ENCODE data around the gene S100PBP. TPM values are rescaled to one million over a fixed set of nuclear protein-coding genes. Genes with fewer than 3 reads are reported as not detected.
A peak's percentile ranks its signal among the peaks of the same experiment; 100 is the strongest.

The S100PBP gene
- total and polyA plus RNA-seq, 2 of the 4 experiments (the other 2 are of a cell fraction), result 13.9 to 20.3 TPM

DNA sequence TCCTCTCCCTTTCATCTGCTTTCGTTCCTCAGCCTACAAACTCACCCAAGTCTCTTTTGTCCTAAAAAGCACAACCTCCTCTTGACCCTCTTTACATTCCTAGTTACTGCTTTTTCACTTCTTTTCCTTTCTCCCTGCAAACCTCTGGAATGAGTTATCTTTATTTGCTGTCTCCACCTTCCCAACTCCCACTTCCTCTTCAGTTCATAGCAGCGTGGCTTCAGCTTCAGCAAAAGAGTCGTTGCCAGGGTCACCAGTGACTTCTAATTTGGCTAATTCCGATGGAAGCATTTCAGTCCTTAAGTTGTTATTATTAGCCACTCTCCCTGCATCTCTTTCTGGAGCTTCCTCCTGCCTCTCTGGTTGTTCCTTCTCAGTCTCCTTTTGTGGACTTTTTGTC is 90.0 kb downstream of the S100PBP start:
- 0 out of 2 replicates have a peak overlapping the region, but pooled peaks have one; percentile 17 for H3K4me2 ChIP-seq (ENCODE audit: low read depth, low read length)

More for the DNA sequence above, 90.0 kb downstream of the S100PBP start:
- Histone ChIP-seq H2AK5ac (ENCODE audit: low read depth, low read length) (no peak overlapping the region), H3K4ac (ENCODE audit: low read depth, low read length) (no peak overlapping the region), H2BK15ac (ENCODE audit: low read depth, low read length) (no peak overlapping the region), H3K36me3 (ENCODE audit: control insufficient read depth, insufficient read depth, low read length) (no peaks in the 10 kb centered on the region), H2AFZ (replicated peaks; ENCODE audit: low read length, poor library complexity) (peak overlapping the region; percentile 11), H4K91ac (ENCODE audit: insufficient read depth, low read depth, low read length) (no peak overlapping the region), H3K27me3 (ENCODE audit: control insufficient read depth, insufficient read depth, low read length) (peaks cover 2% of the 10 kb centered on the region; the same call in 1 of the 2 replicates), H3K27ac (ENCODE audit: insufficient read depth, low read length) (no peak overlapping the region), H2BK20ac (ENCODE audit: low read depth, low read length) (no peak overlapping the region), H2BK5ac (ENCODE audit: low read depth, low read length, poor library complexity, severe bottlenecking) (no peak overlapping the region), H3K9ac (ENCODE audit: low read depth, low read length) (no peak overlapping the region), H3K56ac (ENCODE audit: extremely low read depth, insufficient read depth, low read length) (no peak overlapping the region), H3K79me1 (ENCODE audit: low read depth in 1 of 2, low read length in 2 of 2) (no peaks in the 10 kb centered on the region), H2AK9ac (replicated peaks; ENCODE audit: low read depth, low read length, poor library complexity) (no peak overlapping the region), H4K20me1 (ENCODE audit: insufficient read depth, low read length) (no peaks in the 10 kb centered on the region), H4K5ac (ENCODE audit: low read depth, low read length) (no peak overlapping the region), H3K18ac (ENCODE audit: low read depth, low read length) (no peak overlapping the region), H2BK120ac (ENCODE audit: low read depth, low read length) (no peak overlapping the region), H3K14ac (replicated peaks; ENCODE audit: low read depth, low read length) (no peak overlapping the region; the same call in 1 of the 2 replicates), H3K9me3 (ENCODE audit: control insufficient read depth, insufficient read depth, low read length) (no peaks in the 10 kb centered on the region), H3K9me1 (ENCODE audit: insufficient read depth, low read length) (no peaks in the 10 kb centered on the region), H4K8ac (ENCODE audit: low read depth in 2 of 2, low read length in 2 of 2) (no peak overlapping the region), H3K4me3 (ENCODE audit: insufficient read depth, low read depth, low read length) (no peak overlapping the region), H3K23ac (ENCODE audit: low read depth, low read length) (no peak overlapping the region), H3K4me1 (ENCODE audit: control insufficient read depth, insufficient read depth, low read length) (no peaks in the 10 kb centered on the region)
- ChIA-PET CTCF (no interaction called here), POLR2A (ENCODE audit: unreplicated experiment) (no interaction called here)
- WGBS, 2 experiments (ENCODE audit: extremely low coverage in 2 of 2, insufficient read length in 1 of 2), result 83% methylated on average over 1 of the region's 4 CpGs; no CpG with 5 or more reads in 1 of the 2 experiments
- in situ Hi-C loops (cut with MboI; ENCODE audit: low sequenced_read_pairs) (no loop called here), dilution Hi-C loops (cut with HindIII; ENCODE audit: low sequenced_read_pairs, unreplicated experiment) (no loop called here), intact Hi-C loops (cut with micrococcal nuclease) (no loop called here)
- TF ChIP-seq SMC3 (IDR thresholded peaks at IDR 0.05; ENCODE audit: low read depth, low read length) (no peak), CEBPB (IDR thresholded peaks at IDR 0.05; ENCODE audit: low read depth, low read length) (no peak)
- TF ChIP-seq, protein P1, sequence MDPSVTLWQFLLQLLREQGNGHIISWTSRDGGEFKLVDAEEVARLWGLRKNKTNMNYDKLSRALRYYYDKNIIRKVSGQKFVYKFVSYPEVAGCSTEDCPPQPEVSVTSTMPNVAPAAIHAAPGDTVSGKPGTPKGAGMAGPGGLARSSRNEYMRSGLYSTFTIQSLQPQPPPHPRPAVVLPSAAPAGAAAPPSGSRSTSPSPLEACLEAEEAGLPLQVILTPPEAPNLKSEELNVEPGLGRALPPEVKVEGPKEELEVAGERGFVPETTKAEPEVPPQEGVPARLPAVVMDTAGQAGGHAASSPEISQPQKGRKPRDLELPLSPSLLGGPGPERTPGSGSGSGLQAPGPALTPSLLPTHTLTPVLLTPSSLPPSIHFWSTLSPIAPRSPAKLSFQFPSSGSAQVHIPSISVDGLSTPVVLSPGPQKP (IDR thresholded peaks at IDR 0.05; ENCODE audit: borderline replicate concordance, low read depth, low read length), result no peak
- peak; percentile 48 for DNase-seq
- peak; percentile 63 for ATAC-seq (ENCODE audit: low read depth)
- BruUV-seq (replicated peaks), result no TSS peak

Other genes starting within 250 kb of the S100PBP start
- 31.0 and 59.2 TPM in 2 replicates for gene ZBTB8OS, start 167.1 kb upstream of the S100PBP start, total RNA-seq (2012; rRNA removed)
- 43.5 and 52.6 TPM in 2 replicates for gene ZBTB8OS, start 167.1 kb upstream of the S100PBP start, polyA plus RNA-seq (2012; rRNA removed)
- gene RBBP4, start 166.4 kb upstream of the S100PBP start, total RNA-seq (2012; rRNA removed), result 138 and 161 TPM in 2 replicates
- 71.0 and 82.9 TPM in 2 replicates for gene RBBP4, start 166.4 kb upstream of the S100PBP start, polyA plus RNA-seq (2012; rRNA removed)
- 103 and 139 TPM in 2 replicates for gene SYNC, start 114.9 kb upstream of the S100PBP start, total RNA-seq (2012; rRNA removed)
- 41.3 and 48.9 TPM in 2 replicates for gene SYNC, start 114.9 kb upstream of the S100PBP start, polyA plus RNA-seq (2012; rRNA removed)
- 149 and 166 TPM in 2 replicates for gene YARS1, start 295 bp upstream of the S100PBP start, total RNA-seq (2012; rRNA removed)
- 62.3 and 100 TPM in 2 replicates for gene YARS1, start 295 bp upstream of the S100PBP start, polyA plus RNA-seq (2012; rRNA removed)
- 1.6 and 1.7 TPM in 2 replicates for gene FNDC5, start 53.3 kb downstream of the S100PBP start, total RNA-seq (2012; rRNA removed)
- 1.2 and 1.5 TPM in 2 replicates for gene FNDC5, start 53.3 kb downstream of the S100PBP start, polyA plus RNA-seq (2012; rRNA removed)
- not detected in 2 replicates for gene HPCA, start 68.8 kb downstream of the S100PBP start, total RNA-seq (2012; rRNA removed)
- gene HPCA, start 68.8 kb downstream of the S100PBP start, polyA plus RNA-seq (2012; rRNA removed), result 0.22 and 0.30 TPM in 2 replicates
- 25.5 and 33.1 TPM in 2 replicates for gene TMEM54, start 83.7 kb downstream of the S100PBP start, total RNA-seq (2012; rRNA removed)
- 75.2 and 82.4 TPM in 2 replicates for gene TMEM54, start 83.7 kb downstream of the S100PBP start, polyA plus RNA-seq (2012; rRNA removed)
- gene RNF19B, start 147.2 kb downstream of the S100PBP start, total RNA-seq (2012; rRNA removed), result 9.2 and 10.0 TPM in 2 replicates
- gene RNF19B, start 147.2 kb downstream of the S100PBP start, polyA plus RNA-seq (2012; rRNA removed), result 11.4 and 11.6 TPM in 2 replicates
- 118 and 168 TPM in 2 replicates for gene AK2, start 219.2 kb downstream of the S100PBP start, total RNA-seq (2012; rRNA removed)
- gene AK2, start 219.2 kb downstream of the S100PBP start, polyA plus RNA-seq (2012; rRNA removed), result 152 and 203 TPM in 2 replicates